ENCODE results near the gene ZNF230.

ZNF230 gene

GRCh38 chr19:44002566-44003460 lies at the start of gene ZNF230:
Gene ZNF230 (plus strand): TSS chr19:44002957. CDS start chr19:44007079, 4,122 bp downstream.
- peak; percentile 92 for DNase-seq

DNA sequence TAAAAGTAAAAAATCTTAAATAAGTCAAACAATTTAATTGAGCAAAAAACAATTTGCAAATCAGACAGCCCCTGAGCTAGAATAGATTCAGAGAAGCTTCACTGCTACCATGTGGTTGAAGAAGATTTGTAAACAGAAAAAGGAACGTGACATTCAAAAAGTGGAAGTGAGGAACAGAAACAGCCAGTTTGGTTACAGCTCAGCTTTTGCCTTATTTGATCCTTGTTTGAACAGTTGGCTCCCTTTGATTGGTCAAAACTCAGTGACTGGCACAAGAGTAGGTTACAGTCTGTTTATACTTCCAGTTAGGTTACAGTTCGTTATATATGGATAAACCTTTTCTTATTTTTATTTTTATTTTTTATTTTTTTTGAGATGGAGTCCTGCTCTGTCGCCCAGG lies 45.9 kb upstream of the ZNF230 start:
- no peak for DNase-seq

DNA sequence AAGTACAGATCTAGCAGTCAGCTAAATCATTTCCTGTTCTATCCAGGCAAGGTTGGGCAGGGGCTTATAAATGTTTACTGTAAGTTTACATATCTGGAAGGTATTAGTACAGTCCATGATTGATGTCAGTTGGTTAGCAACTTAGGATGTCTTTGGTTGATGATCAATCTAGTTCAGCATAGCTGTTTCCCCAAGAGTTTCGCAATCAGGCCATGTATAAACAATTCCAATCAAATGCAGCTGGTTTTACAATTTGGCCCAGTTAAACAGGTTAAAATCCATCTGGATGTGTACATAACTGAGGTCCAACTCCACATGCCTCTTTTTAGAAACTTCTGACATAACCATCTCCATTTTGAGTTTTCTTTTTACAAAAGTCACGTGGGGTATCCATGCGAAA lies 44.9 kb upstream of the ZNF230 start:
- no peak for DNase-seq

GRCh38 chr19:43960411-43960810 lies 42.3 kb upstream of the ZNF230 start:
- DNase-seq, result no peak

- DNase-seq, result no peak
These were observed 36.6 kb upstream of the ZNF230 start for GRCh38 chr19:43966079-43966694.

DNA sequence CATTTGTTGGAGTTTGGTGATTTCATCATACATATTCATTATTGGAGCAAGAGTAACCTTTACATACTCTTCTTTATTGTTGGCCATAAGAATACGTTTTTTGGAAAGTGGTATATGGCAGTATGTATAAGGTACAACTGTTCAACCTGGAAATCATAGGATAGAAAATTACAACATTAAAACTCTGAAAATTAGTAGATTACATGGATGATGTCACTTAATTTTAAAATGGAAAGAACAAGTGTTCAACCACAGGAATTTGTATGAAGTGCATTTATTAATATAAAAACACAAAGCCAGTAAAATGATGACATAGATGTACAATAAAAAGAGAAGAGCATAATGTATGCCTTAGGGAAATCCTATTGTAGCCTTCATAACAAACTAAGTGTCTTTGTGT lies 26.0 kb upstream of the ZNF230 start:
- no peak for DNase-seq

DNA sequence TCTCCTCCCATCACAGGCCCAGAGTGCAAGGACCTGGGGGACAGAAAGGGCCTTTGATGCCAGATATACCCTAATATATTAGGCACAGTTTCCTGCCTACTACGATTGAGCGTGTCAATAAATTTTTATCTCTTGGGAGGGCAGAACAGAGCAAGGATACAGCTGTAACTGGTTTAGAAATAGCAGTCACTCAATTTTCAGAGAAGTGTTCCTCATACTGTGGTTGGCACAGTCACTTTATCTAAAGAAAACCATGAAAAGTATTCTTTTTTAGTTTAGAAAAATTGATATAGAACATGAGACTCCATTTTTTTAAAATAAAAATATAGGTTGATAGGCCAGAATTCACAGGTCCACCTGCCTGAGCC lies 19.2 kb upstream of the ZNF230 start:
- no peak for DNase-seq

DNA sequence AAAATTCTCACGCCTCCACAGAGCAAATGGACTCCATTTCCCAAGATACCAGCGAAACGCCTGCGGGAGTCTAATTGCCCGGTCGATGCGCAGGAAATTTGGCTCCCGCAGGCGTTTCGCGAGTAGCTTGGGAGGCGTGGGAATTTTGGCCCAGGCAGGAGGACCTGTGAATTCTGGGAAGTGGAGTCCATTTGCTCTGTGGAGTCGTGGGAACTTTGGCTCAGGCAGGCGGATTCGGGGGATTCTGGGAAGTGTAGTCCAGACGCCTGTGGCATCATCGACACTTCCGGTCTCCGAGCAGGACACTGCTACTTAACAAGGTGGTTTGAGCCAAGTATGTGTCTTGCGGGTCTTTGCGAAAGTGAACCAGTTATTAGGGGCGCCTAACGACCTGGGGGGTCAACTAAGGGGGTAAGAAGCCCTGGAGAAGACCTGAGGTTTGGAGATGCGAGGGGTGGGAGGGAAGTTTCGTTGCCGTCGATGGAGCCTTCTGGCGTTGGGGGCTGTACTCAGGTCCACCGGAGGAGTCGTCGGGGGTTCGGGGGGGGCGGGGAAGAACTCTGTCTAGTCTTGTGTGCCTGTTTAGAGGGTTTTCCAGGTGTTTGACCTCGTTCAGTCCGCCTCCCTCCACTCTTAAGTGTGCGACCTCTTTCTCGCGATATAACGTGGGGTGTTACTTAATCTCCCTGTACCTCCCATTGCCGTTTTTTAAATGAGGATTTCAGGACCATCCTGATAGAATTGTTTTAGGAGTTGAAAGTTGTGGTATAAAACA lies 18.7 kb upstream of the ZNF230 start, which contains the start of gene ZNF155:
Gene ZNF155, plus strand, starts transcription at position 277 of the 775 bp plus-strand sequence. CDS start 4,356 bp downstream, outside the sequence.
- DNase-seq, result peak; percentile 77

- no peak for DNase-seq
These were observed 18.1 kb upstream of the ZNF230 start for GRCh38 chr19:43984687-43985000.

GRCh38 chr19:43997631-43998290 lies 5.0 kb upstream of the ZNF230 start:
- DNase-seq, result no peak

DNA sequence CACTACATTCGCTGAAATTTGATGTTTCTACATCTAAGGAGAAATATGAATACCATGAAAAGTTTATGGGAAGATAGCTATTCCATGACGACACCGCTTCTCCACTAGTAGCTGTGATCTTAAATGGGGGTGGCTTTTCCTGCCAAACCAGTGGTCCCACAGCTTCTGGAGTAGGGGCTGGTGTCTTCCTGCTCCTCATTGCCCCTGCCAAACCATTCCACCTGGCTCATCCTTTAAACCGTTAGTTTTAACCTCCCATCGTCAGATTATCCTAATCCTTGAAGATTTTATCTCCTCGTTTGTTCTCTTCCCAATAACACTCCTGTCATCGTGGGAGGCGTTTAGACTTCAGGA lies 568 bp upstream of the ZNF230 start:
- no peak for DNase-seq

- no peak for DNase-seq
These were observed 778 bp downstream of the ZNF230 start for GRCh38 chr19:44003461-44004009.

- DNase-seq, result no peak
These were observed 3.2 kb downstream of the ZNF230 start for GRCh38 chr19:44005973-44006372.

DNA sequence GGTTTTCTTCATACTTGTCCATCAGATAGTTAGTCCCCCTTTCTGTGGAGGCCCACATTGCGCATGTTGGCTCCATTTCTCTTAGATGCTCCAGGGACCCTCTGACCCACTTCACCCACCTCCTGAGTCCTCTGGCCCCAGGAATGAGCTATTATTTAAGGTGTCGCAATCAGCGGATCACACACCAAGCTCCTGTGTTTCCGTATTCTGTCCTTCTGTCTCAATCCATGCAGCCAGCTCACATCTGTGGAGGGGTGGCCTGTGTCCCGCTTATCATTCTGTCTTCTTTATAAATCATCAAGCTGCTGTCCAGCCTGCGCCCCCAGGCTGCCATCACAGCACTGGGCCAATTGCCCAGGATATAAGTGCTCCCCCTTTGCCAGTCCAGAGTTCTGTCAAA lies 4.7 kb downstream of the ZNF230 start:
- no peak for DNase-seq

DNA sequence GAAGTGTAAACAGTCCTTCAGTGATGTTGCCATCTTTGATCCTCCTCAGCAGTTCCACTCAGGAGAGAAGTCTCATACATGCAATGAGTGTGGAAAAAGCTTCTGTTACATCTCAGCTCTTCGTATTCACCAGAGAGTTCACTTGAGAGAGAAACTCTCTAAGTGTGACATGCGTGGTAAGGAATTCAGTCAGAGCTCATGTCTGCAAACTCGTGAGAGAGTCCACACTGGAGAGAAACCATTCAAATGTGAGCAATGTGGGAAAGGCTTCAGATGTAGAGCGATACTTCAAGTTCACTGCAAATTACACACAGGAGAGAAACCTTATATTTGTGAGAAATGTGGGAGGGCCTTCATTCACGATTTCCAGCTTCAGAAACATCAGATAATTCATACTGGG lies 7.7 kb downstream of the ZNF230 start:
- no peak for DNase-seq

DNA sequence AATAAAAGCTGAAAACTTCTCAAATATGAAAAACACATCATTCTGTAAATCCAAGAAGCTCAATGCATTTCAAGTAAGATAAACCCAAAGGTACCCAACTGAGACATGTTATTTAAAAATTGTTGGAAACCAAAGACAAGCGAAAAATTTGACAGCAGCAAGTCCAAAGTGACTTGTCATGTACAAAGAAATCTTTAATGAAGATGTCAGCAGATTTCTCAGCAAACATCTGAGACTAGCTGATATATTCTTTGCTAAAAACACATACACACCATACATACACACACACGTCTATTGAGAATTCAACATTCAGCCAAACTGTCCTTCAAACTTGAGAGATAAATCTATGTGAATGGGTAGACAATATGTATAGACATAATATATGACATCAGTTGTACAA lies 16.7 kb downstream of the ZNF230 start:
- DNase-seq, result no peak

- DNase-seq, result no peak
These were observed 18.5 kb downstream of the ZNF230 start for GRCh38 chr19:44021221-44021620.

DNA sequence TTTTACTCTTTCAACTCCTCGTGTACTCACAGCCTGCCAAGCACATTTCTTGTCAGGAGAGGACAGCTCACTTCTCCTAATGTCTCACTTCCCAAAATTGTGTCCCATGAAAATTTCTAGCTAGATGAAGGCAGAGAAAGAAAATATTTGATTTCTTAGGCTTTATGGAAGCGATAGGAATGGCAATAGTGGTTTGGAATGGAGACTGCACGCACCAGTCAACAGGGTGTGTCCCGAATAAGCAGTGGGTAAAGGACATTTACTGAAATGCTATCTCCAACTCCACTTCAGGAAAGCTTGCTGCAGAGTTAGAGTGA lies 22.1 kb downstream of the ZNF230 start:
- DNase-seq, result no peak

DNA sequence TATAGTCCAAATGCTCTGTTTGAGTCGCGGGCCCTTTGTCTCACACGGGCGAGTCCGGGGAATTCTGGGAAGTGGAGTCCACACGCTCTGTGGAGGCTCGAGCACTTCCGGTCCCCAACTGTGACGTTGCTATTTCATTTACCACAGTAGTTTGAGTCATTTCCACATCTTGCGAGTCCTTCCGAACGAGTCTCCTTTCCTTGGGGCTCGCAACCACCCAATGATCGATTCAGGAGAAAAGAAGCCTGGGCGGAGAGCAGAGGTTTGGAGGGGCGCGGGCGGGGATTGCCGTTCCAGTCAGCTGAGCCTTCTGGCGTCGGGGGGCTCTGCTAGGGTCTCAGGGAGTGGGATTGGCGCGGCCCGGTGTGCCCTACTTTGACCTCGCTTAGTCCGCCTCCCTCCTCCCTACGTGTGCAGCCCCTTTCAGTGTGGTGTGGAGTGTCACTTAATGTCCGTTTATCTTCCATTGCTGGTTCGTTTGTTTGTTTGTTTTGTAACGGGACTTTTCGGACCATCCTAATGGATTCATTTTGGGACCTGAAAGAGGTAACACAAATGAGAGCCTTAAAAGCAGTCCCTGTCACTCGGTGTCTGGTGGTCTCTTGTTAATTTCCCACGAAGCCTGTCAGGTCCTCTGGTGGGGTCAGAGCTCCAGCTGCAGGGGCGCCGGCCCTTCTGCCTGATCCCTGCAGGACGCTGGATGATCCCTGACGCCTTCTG lies 22.6 kb downstream of the ZNF230 start, which contains the start of gene ZNF222:
Gene ZNF222, plus strand, starts transcription at position 163 of the 720 bp plus-strand sequence. Its CDS starts 58 bp downstream, at position 221.
- peak; percentile 85 for DNase-seq

GRCh38 chr19:44026622-44027021 lies 23.9 kb downstream of the ZNF230 start:
- DNase-seq, result no peak

DNA sequence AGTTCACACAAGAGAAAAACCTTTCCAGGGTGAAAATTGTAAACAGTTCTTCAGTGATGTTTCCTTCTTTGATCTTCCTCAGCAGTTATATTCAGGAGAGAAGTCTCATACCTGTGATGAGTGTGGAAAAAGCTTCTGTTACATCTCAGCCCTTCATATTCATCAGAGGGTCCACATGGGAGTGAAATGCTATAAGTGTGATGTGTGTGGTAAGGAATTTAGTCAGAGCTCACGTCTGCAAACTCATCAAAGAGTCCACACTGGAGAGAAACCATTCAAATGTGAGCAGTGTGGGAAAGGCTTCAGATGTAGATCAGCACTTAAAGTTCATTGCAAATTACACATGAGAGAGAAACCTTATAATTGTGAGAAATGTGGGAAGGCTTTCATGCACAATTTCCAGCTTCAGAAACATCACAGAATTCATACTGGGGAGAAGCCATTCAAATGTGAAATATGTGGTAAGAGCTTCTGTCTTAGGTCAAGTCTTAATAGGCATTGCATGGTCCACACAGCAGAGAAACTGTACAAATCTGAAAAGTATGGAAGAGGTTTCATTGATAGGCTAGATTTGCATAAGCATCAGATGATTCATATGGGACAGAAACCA lies 29.3 kb downstream of the ZNF230 start:
- DNase-seq, result no peak

DNA sequence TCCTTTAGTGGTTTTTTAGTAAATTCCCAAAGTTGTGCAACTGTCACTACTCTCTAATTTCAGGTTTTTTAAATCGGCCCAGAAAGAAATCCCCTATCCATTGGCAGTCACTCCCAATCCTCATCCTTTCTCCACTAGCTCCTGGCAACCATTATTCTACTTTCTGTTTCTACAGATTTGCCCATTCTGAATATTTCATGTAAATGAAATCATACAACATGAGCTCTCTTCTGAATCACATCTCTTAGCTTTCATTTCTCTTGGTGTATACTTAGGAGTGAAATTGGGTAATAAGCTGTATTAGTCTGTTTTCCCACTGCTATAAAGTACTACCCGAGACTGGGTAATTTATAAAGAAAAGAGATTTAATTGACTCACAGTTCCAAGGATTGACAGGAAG lies 39.4 kb downstream of the ZNF230 start:
- no peak for DNase-seq
